HG02981 (cell line): Measurements from ENCODE around the gene CHD9.
"Not testable (repeated sequence)": the region's sequence is repeated elsewhere in the genome, so short reads cannot be mapped to it uniquely, and the experiment has no call there.

Experiments
- ATAC-seq: cut with Tn5 transposase; IDR thresholded peaks from one replicate; pipeline ENCODE4 v1.9.1; 2021; ENCODE audit warnings: mild to moderate bottlenecking, moderate library complexity; ENCODE audit not compliant: unreplicated experiment

Gene CHD9

GRCh38 chr16:53130159-53131049, 75.6 kb downstream of the CHD9 start:
- peak; percentile 78 for ATAC-seq

GRCh38 chr16:53131050-53131362, 76.2 kb downstream of the CHD9 start:
- peak; percentile 2 for ATAC-seq

GRCh38 chr16:53131363-53132071, 76.7 kb downstream of the CHD9 start:
- no peak for ATAC-seq

GRCh38 chr16:53132406-53132805, 77.6 kb downstream of the CHD9 start:
- ATAC-seq: no peak

GRCh38 chr16:53135329-53135728, 80.5 kb downstream of the CHD9 start:
- no peak for ATAC-seq

- ATAC-seq: no peak
Measured at GRCh38 chr16:53142823-53143568, 88.2 kb downstream of the CHD9 start.

GRCh38 chr16:53147500-53148065, 92.8 kb downstream of the CHD9 start:
- ATAC-seq: no peak

GRCh38 chr16:53150769-53151168, 96.0 kb downstream of the CHD9 start:
- no peak for ATAC-seq

GRCh38 chr16:53152329-53152728, 97.5 kb downstream of the CHD9 start:
- ATAC-seq: no peak

- no peak for ATAC-seq
Measured at GRCh38 chr16:53153130-53153529, 98.3 kb downstream of the CHD9 start.

GRCh38 chr16:53154513-53154912, 99.7 kb downstream of the CHD9 start:
- no peak for ATAC-seq

- no peak for ATAC-seq
Measured at GRCh38 chr16:53156516-53156915, 101.7 kb downstream of the CHD9 start.

- ATAC-seq: peak; percentile 56
Measured at GRCh38 chr16:53159781-53160436, 105.1 kb downstream of the CHD9 start.

- ATAC-seq: no peak
Measured at GRCh38 chr16:53166099-53166498, 111.3 kb downstream of the CHD9 start.

- no peak for ATAC-seq
Measured at GRCh38 chr16:53168744-53169143, 114.0 kb downstream of the CHD9 start.

- no peak for ATAC-seq
Measured at GRCh38 chr16:53172517-53172916, 117.7 kb downstream of the CHD9 start.

- ATAC-seq: no peak
Measured at GRCh38 chr16:53175118-53175517, 120.3 kb downstream of the CHD9 start.

- no peak for ATAC-seq
Measured at GRCh38 chr16:53176434-53176833, 121.6 kb downstream of the CHD9 start.

GRCh38 chr16:53183442-53183841, 128.7 kb downstream of the CHD9 start:
- no peak for ATAC-seq

- not testable (repeated sequence) for ATAC-seq
Measured at GRCh38 chr16:53185741-53186140, 130.9 kb downstream of the CHD9 start.

- no peak for ATAC-seq
Measured at GRCh38 chr16:53187775-53188174, 133.0 kb downstream of the CHD9 start.
